KMS-11 (cell line): ENCODE measurements around the gene FCSK.

ENCODE experiments used
- H2AFZ ChIP-seq: fragments of 200-600 bp; sonication (generic); 2 replicates; pipeline ENCODE4 v1.6.1; 2016; ENCODE audit warnings: antibody characterized with exemption, mixed run types, low read depth
- H3K27ac ChIP-seq: fragments of 200-600 bp; sonication (generic); 2 replicates; pipeline ENCODE4 v1.6.1; 2016; ENCODE audit warnings: mild to moderate bottlenecking, mixed run types
- H3K27me3 ChIP-seq: fragments of 200-600 bp; sonication (generic); 2 replicates; pipeline ENCODE4 v1.6.1; 2017; ENCODE audit warnings: mild to moderate bottlenecking, low read depth, mixed run types, moderate library complexity; ENCODE audit not compliant: insufficient read depth
- H3K36me3 ChIP-seq: fragments of 200-600 bp; sonication (generic); 2 replicates; pipeline ENCODE4 v1.6.1; 2017; ENCODE audit warnings: mild to moderate bottlenecking, mixed run types; ENCODE audit not compliant: insufficient read depth
- H3K4me1 ChIP-seq: fragments of 200-600 bp; sonication (generic); 2 replicates; pipeline ENCODE4 v1.6.1; 2016; ENCODE audit warnings: mild to moderate bottlenecking, low read depth, mixed run types; ENCODE audit not compliant: poor library complexity, severe bottlenecking
- H3K4me2 ChIP-seq: fragments of 200-600 bp; sonication (generic); 2 replicates; pipeline ENCODE4 v1.7.0; 2016; ENCODE audit warnings: mild to moderate bottlenecking, mixed run types
- H3K4me3 ChIP-seq: fragments of 200-600 bp; sonication (generic); IDR thresholded peaks from 2 replicates; pipeline ENCODE4 v1.6.1; 2017; ENCODE audit warnings: low read depth, low read length, mixed read lengths; ENCODE audit not compliant: insufficient read depth
- H3K79me2 ChIP-seq: fragments of 200-600 bp; sonication (generic); 2 replicates; pipeline ENCODE4 v1.6.1; 2016; ENCODE audit warnings: low read depth, mixed run types; ENCODE audit not compliant: insufficient read depth
- H3K9ac ChIP-seq: fragments of 200-600 bp; sonication (generic); 2 replicates; pipeline ENCODE4 v1.6.1; 2016; ENCODE audit warnings: mild to moderate bottlenecking, mixed run types
- H4K20me1 ChIP-seq: fragments of 200-600 bp; sonication (generic); 2 replicates; pipeline ENCODE4 v1.6.1; 2016; ENCODE audit warnings: mild to moderate bottlenecking, mixed run types; ENCODE audit not compliant: insufficient read depth
- CTCF ChIP-seq: fragments of 200-600 bp; sonication (generic); conservative IDR thresholded peaks from 2 replicates; pipeline ENCODE4 v1.6.1; 2017; ENCODE audit warnings: low read depth, mild to moderate bottlenecking, antibody characterized with exemption, low read length, moderate library complexity, mixed read lengths

FCSK gene

GRCh38 chr16:70455910-70456309 is 1.5 kb downstream of the FCSK start:
- Histone ChIP-seq H3K79me2 (no peaks in the 10 kb centered on the region; the same call in 1 of the 2 replicates), H3K27me3 (no peaks in the 10 kb centered on the region), H3K4me2 (no peak overlapping the region), H3K9ac (no peak overlapping the region), H3K36me3 (no peaks in the 10 kb centered on the region), H3K4me3 (no peak overlapping the region), H3K4me1 (peaks cover 13% of the 10 kb centered on the region), H2AFZ (no peak overlapping the region), H4K20me1 (no peaks in the 10 kb centered on the region), H3K27ac (no peak overlapping the region)
- TF ChIP-seq CTCF: no peak

GRCh38 chr16:70457446-70458166 is 3.2 kb downstream of the FCSK start:
- no peak overlapping the region for H3K4me2 ChIP-seq
- H3K9ac ChIP-seq: no peak overlapping the region
- H3K27me3 ChIP-seq: no peaks in the 10 kb centered on the region
- no peak overlapping the region for H3K27ac ChIP-seq
- H3K36me3 ChIP-seq: no peaks in the 10 kb centered on the region
- no peak for TF ChIP-seq CTCF
- H3K4me1 ChIP-seq: peaks cover 13% of the 10 kb centered on the region
- H4K20me1 ChIP-seq: no peaks in the 10 kb centered on the region
- no peaks in the 10 kb centered on the region; the same call in 1 of the 2 replicates for H3K79me2 ChIP-seq
- no peak overlapping the region for H2AFZ ChIP-seq
- H3K4me3 ChIP-seq: no peak overlapping the region

- H3K9ac ChIP-seq: no peak overlapping the region
- no peaks in the 10 kb centered on the region for H3K4me1 ChIP-seq
Measured at GRCh38 chr16:70460737-70461261, 6.4 kb downstream of the FCSK start.

GRCh38 chr16:70463235-70463634 is 8.8 kb downstream of the FCSK start:
- Histone ChIP-seq H3K4me3 (no peak overlapping the region), H3K4me1 (no peaks in the 10 kb centered on the region), H3K9ac (no peak overlapping the region), H3K79me2 (no peaks in the 10 kb centered on the region), H3K36me3 (no peaks in the 10 kb centered on the region), H4K20me1 (no peaks in the 10 kb centered on the region), H3K27me3 (no peaks in the 10 kb centered on the region), H3K27ac (no peak overlapping the region), H3K4me2 (no peak overlapping the region), H2AFZ (no peak overlapping the region)
- no peak for TF ChIP-seq CTCF

More at GRCh38 chr16:70460737-70461261, 6.4 kb downstream of the FCSK start:
- H3K27me3 ChIP-seq: no peaks in the 10 kb centered on the region
- no peak overlapping the region for H2AFZ ChIP-seq
- no peak overlapping the region for H3K4me2 ChIP-seq
- H3K36me3 ChIP-seq: no peaks in the 10 kb centered on the region
- no peak for TF ChIP-seq CTCF
- no peak overlapping the region for H3K27ac ChIP-seq
- no peaks in the 10 kb centered on the region for H4K20me1 ChIP-seq
- H3K79me2 ChIP-seq: no peaks in the 10 kb centered on the region
- H3K4me3 ChIP-seq: no peak overlapping the region
